Liver (tissue), 9 donors: ENCODE results near the gene BLACAT1. TPM values are rescaled to one million over a fixed set of nuclear protein-coding genes. Genes with fewer than 3 reads are reported as not detected.

Experiments
- DNase-seq: peaks from one replicate; pipeline ENCODE4 v3.0.0-alpha.2; 2017; ENCODE audit warnings: low spot score
- H3K27ac ChIP-seq, 2 donors: one replicate each; pipeline ENCODE4 v1.7.0; 2013; ENCODE audit warnings: inconsistent platforms in 2 of 2, low read length in 2 of 2, control low read depth in 1 of 2, low read depth in 1 of 2, mild to moderate bottlenecking in 1 of 2
- H3K27me3 ChIP-seq, 4 donors: one replicate each; pipeline versions ENCODE4 v1.6.1 to v1.7.0; 2013; ENCODE audit warnings: low read length in 3 of 4, inconsistent platforms in 1 of 4, mild to moderate bottlenecking in 1 of 4, moderate library complexity in 1 of 4; ENCODE audit not compliant: control insufficient read depth in 4 of 4, insufficient read depth in 4 of 4
- H3K36me3 ChIP-seq, 4 donors: one replicate each; pipeline versions ENCODE4 v1.6.1 to v1.7.0; 2013; ENCODE audit warnings: low read length in 3 of 4, mild to moderate bottlenecking in 3 of 4, low read depth in 1 of 4, moderate library complexity in 1 of 4; ENCODE audit not compliant: control insufficient read depth in 4 of 4, insufficient read depth in 3 of 4
- H3K4me1 ChIP-seq, 4 donors: one replicate each; pipeline versions ENCODE4 v1.6.1 to v1.7.0; 2013; ENCODE audit warnings: low read length in 3 of 4, mild to moderate bottlenecking in 3 of 4, moderate library complexity in 1 of 4; ENCODE audit not compliant: control insufficient read depth in 4 of 4, insufficient read depth in 4 of 4
- H3K4me3 ChIP-seq, 3 donors: one replicate each; pipeline versions ENCODE4 v1.6.1 to v1.7.0; 2013; ENCODE audit warnings: low read length in 3 of 3, control low read depth in 1 of 3, low read depth in 1 of 3, mild to moderate bottlenecking in 1 of 3
- H3K9ac ChIP-seq, 2 donors: one replicate each; pipeline ENCODE4 v1.7.0; 2013; ENCODE audit warnings: low read length in 2 of 2, mild to moderate bottlenecking in 2 of 2, moderate library complexity in 2 of 2, control low read depth in 1 of 2, low read depth in 1 of 2
- H3K9me3 ChIP-seq, 4 donors: one replicate each; pipeline versions ENCODE4 v1.6.1 to v1.7.0; 2013; ENCODE audit warnings: low read length in 3 of 4; ENCODE audit not compliant: control insufficient read depth in 4 of 4
- EGR1 ChIP-seq, 2 donors: IDR thresholded peaks; 2 replicates each; pipeline ENCODE4 v1.6.1; 2016 to 2018; ENCODE audit warnings: antibody characterized with exemption in 2 of 2, low read depth in 2 of 2
- FOXA1 ChIP-seq: IDR thresholded peaks from 2 replicates; pipeline ENCODE4 v1.6.1; 2016; ENCODE audit warnings: antibody characterized with exemption
- FOXA2 ChIP-seq: IDR thresholded peaks from 2 replicates; pipeline ENCODE4 v1.6.1; 2016; ENCODE audit warnings: antibody characterized with exemption
- GABPA ChIP-seq, 2 donors: IDR thresholded peaks in 1 of 2; conservative IDR thresholded peaks in 1 of 2; 2 replicates each; pipeline ENCODE4 v1.6.1; 2016; ENCODE audit warnings: antibody characterized with exemption in 2 of 2, mild to moderate bottlenecking in 1 of 2, moderate library complexity in 1 of 2
- HNF4A ChIP-seq, 2 donors: conservative IDR thresholded peaks; 2 replicates each; pipeline ENCODE4 v1.6.1; 2016; ENCODE audit warnings: antibody characterized with exemption in 2 of 2, mild to moderate bottlenecking in 2 of 2
- HNF4G ChIP-seq: IDR thresholded peaks from 2 replicates; pipeline ENCODE4 v1.6.1; 2016; ENCODE audit warnings: antibody characterized with exemption
- JUND ChIP-seq, 2 donors: IDR thresholded peaks; 2 replicates each; pipeline ENCODE4 v1.6.1; 2016; ENCODE audit warnings: antibody characterized with exemption in 2 of 2
- NR2F2 ChIP-seq: IDR thresholded peaks from 2 replicates; pipeline ENCODE4 v1.6.1; 2016; ENCODE audit warnings: antibody characterized with exemption
- RAD21 ChIP-seq, 2 donors: IDR thresholded peaks; 2 replicates each; pipeline ENCODE4 v1.6.1; 2016; ENCODE audit warnings: antibody characterized with exemption in 2 of 2, mild to moderate bottlenecking in 2 of 2
- RXRA ChIP-seq, 2 donors: IDR thresholded peaks; 2 replicates each; pipeline ENCODE4 v1.6.1; 2017 to 2018; ENCODE audit warnings: antibody characterized with exemption in 2 of 2, mild to moderate bottlenecking in 1 of 2
- SP1 ChIP-seq: IDR thresholded peaks from 2 replicates; pipeline ENCODE4 v1.6.1; 2018; ENCODE audit warnings: antibody characterized with exemption, mild to moderate bottlenecking
- TAF1 ChIP-seq: conservative IDR thresholded peaks from 2 replicates; pipeline ENCODE4 v1.6.1; 2016; ENCODE audit warnings: antibody characterized with exemption, mild to moderate bottlenecking
- YY1 ChIP-seq: IDR thresholded peaks from 2 replicates; pipeline ENCODE4 v1.6.1; 2016; ENCODE audit warnings: antibody characterized with exemption, mild to moderate bottlenecking
- WGBS: extraction: QIAGEN DNeasy Blood & Tissue Kit; methylation state at CpG from one replicate; pipeline ENCODE4 v1.1.7; 2013; 5-methylcytosine and 5-hydroxymethylcytosine counted together
- polyA plus RNA-seq, 2 donors: library from polyadenylated mRNA; stranded (reverse) in 1 of 2; unstranded in 1 of 2; fragments of 200-250 nt in 1 of 2; fragments of >200 nt in 1 of 2; fragmentation: Nextera tagmentation in 1 of 2; extraction: Ambion mirVana in 1 of 2; gene quantifications; one replicate each; pipeline versions ENCODE4 v1.2.1 to v1.2.3, GENCODE V29; 2013 to 2015
- total RNA-seq, 2 donors: library from RNA; depleted of rRNA; stranded (reverse); fragments of >200 nt; gene quantifications; one replicate each; pipeline ENCODE4 v1.2.3, GENCODE V29; 2014
- TF ChIP-seq, protein P1 (sequence below): IDR thresholded peaks from 2 replicates; pipeline ENCODE4 v1.6.1; 2016; ENCODE audit warnings: antibody characterized with exemption
- TF ChIP-seq, protein P2 (sequence below): IDR thresholded peaks from 2 replicates; pipeline ENCODE4 v1.6.1; 2016; ENCODE audit warnings: antibody characterized with exemption
- TF ChIP-seq, protein P3 (sequence below): IDR thresholded peaks from 2 replicates; pipeline ENCODE4 v1.6.1; 2016; ENCODE audit warnings: antibody characterized with exemption, mild to moderate bottlenecking
- TF ChIP-seq, protein P4 (sequence below): IDR thresholded peaks from 2 replicates; pipeline ENCODE4 v1.6.1; 2016; ENCODE audit warnings: antibody characterized with exemption
- TF ChIP-seq, protein P5 (sequence below): fragments of 150-350 bp; IDR thresholded peaks from 2 replicates; pipeline ENCODE4 v1.5.1; 2017; ENCODE audit warnings: improper control_type of control experiment, low read depth, low read length; ENCODE audit not compliant: missing input control
- donor health status: healthy.
- donor health status: healthy.
- donor health status: healthy.
- donor health status: healthy.
- donor health status: healthy.

Gene BLACAT1
- total and polyA plus RNA-seq, 4 donors, result not detected

DNA sequence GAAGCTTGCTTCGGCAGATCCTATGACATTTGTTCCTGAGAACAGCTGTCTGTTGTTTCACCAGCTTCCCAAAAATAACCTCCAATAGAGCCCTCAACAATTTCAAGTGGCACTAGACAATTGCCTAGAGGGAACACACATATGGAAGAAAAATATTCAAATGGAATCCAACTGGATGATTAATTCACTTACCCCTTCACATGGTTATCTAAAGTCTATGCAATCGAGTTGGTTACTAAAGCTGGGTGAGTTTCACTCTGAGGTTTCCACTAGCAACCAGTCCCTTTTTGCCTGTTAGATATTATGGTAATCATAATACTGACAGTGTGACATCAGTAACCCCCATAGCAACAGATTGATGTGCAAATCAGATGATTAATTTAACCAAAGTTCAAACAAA, 34.0 kb downstream of the BLACAT1 start, which contains the start of gene LEMD1:
LEMD1 (minus strand) TSS at position 259 of the 400 bp plus-strand sequence. CDS start 1,520 bp downstream, outside the sequence.
- H3K9ac ChIP-seq, result no peak within 1 kb of the TSS
- no peak for TF ChIP-seq HNF4A (conservative IDR thresholded peaks at IDR 0.05)
- TF ChIP-seq, protein P1, sequence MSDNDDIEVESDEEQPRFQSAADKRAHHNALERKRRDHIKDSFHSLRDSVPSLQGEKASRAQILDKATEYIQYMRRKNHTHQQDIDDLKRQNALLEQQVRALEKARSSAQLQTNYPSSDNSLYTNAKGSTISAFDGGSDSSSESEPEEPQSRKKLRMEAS, result no peak
- TF ChIP-seq, protein P2, sequence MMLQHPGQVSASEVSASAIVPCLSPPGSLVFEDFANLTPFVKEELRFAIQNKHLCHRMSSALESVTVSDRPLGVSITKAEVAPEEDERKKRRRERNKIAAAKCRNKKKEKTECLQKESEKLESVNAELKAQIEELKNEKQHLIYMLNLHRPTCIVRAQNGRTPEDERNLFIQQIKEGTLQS, result no peak
- no peak for TF ChIP-seq FOXA2
- TF ChIP-seq NR2F2, result no peak
- no peak for TF ChIP-seq EGR1 (IDR thresholded peaks at IDR 0.05; ENCODE audit: low read depth in 2 of 2)
- no peak for TF ChIP-seq HNF4G
- TF ChIP-seq SP1, result no peak
- TF ChIP-seq, protein P3, sequence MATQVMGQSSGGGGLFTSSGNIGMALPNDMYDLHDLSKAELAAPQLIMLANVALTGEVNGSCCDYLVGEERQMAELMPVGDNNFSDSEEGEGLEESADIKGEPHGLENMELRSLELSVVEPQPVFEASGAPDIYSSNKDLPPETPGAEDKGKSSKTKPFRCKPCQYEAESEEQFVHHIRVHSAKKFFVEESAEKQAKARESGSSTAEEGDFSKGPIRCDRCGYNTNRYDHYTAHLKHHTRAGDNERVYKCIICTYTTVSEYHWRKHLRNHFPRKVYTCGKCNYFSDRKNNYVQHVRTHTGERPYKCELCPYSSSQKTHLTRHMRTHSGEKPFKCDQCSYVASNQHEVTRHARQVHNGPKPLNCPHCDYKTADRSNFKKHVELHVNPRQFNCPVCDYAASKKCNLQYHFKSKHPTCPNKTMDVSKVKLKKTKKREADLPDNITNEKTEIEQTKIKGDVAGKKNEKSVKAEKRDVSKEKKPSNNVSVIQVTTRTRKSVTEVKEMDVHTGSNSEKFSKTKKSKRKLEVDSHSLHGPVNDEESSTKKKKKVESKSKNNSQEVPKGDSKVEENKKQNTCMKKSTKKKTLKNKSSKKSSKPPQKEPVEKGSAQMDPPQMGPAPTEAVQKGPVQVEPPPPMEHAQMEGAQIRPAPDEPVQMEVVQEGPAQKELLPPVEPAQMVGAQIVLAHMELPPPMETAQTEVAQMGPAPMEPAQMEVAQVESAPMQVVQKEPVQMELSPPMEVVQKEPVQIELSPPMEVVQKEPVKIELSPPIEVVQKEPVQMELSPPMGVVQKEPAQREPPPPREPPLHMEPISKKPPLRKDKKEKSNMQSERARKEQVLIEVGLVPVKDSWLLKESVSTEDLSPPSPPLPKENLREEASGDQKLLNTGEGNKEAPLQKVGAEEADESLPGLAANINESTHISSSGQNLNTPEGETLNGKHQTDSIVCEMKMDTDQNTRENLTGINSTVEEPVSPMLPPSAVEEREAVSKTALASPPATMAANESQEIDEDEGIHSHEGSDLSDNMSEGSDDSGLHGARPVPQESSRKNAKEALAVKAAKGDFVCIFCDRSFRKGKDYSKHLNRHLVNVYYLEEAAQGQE, result no peak
- no peak for TF ChIP-seq FOXA1
- TF ChIP-seq TAF1, result no peak
- TF ChIP-seq YY1, result no peak
- no peak for TF ChIP-seq GABPA (IDR thresholded peaks at IDR 0.05 in 1 of 2, conservative IDR thresholded peaks at IDR 0.05 in 1 of 2)
- no peak for TF ChIP-seq RAD21 (IDR thresholded peaks at IDR 0.05)
- TF ChIP-seq RXRA (IDR thresholded peaks at IDR 0.05), result no peak
- TF ChIP-seq, protein P4, sequence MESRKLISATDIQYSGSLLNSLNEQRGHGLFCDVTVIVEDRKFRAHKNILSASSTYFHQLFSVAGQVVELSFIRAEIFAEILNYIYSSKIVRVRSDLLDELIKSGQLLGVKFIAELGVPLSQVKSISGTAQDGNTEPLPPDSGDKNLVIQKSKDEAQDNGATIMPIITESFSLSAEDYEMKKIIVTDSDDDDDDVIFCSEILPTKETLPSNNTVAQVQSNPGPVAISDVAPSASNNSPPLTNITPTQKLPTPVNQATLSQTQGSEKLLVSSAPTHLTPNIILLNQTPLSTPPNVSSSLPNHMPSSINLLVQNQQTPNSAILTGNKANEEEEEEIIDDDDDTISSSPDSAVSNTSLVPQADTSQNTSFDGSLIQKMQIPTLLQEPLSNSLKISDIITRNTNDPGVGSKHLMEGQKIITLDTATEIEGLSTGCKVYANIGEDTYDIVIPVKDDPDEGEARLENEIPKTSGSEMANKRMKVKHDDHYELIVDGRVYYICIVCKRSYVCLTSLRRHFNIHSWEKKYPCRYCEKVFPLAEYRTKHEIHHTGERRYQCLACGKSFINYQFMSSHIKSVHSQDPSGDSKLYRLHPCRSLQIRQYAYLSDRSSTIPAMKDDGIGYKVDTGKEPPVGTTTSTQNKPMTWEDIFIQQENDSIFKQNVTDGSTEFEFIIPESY, result no peak
- no peaks in the 10 kb centered on the region for H3K36me3 ChIP-seq
- H3K4me3 ChIP-seq, result no peak within 1 kb of the TSS
- H3K27me3 ChIP-seq, result peaks cover 0 to 4% (median 2%) of the 10 kb centered on the region in 4 donors
- no peaks in the 10 kb centered on the region for H3K9me3 ChIP-seq
- no peak for DNase-seq
- no peaks in the 10 kb centered on the region for H3K4me1 ChIP-seq
- WGBS, result 58% methylated on average over 2 of the region's 2 CpGs
- no peak within 1 kb of the TSS for H3K27ac ChIP-seq

DNA sequence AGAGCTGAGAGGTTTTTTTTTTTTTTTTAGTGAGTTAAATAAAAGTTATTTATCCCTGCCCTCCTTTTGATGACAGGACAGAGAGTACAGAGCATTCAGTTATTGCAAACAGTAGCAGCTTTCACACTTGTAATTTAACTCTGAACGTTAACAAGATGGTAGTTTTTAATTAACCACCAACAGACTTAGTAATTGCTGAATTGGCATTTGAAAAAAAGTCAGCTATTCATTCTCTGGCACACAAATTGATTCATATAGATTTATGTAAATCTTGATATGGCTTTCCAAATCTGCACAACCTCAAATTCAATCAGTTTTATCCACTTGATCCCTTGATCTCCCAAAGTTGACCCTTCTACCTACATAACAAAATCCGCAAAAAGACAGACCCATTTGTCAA, 34.9 kb downstream of the BLACAT1 start:
- WGBS, result 70% methylated on average over 2 of the region's 2 CpGs
- H3K36me3 ChIP-seq, result no peaks in the 10 kb centered on the region
- H3K9ac ChIP-seq, result no peak overlapping the region
- peaks cover 0 to 4% (median 2%) of the 10 kb centered on the region in 4 donors for H3K27me3 ChIP-seq
- no peak overlapping the region for H3K27ac ChIP-seq
- TF ChIP-seq RXRA (IDR thresholded peaks at IDR 0.05), result no peak
- TF ChIP-seq HNF4G, result no peak
- TF ChIP-seq NR2F2, result no peak
- no peak for TF ChIP-seq GABPA (IDR thresholded peaks at IDR 0.05 in 1 of 2, conservative IDR thresholded peaks at IDR 0.05 in 1 of 2)
- TF ChIP-seq JUND (IDR thresholded peaks at IDR 0.05), result no peak
- TF ChIP-seq, protein P2, result no peak
- TF ChIP-seq, protein P5, sequence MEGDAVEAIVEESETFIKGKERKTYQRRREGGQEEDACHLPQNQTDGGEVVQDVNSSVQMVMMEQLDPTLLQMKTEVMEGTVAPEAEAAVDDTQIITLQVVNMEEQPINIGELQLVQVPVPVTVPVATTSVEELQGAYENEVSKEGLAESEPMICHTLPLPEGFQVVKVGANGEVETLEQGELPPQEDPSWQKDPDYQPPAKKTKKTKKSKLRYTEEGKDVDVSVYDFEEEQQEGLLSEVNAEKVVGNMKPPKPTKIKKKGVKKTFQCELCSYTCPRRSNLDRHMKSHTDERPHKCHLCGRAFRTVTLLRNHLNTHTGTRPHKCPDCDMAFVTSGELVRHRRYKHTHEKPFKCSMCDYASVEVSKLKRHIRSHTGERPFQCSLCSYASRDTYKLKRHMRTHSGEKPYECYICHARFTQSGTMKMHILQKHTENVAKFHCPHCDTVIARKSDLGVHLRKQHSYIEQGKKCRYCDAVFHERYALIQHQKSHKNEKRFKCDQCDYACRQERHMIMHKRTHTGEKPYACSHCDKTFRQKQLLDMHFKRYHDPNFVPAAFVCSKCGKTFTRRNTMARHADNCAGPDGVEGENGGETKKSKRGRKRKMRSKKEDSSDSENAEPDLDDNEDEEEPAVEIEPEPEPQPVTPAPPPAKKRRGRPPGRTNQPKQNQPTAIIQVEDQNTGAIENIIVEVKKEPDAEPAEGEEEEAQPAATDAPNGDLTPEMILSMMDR, result no peak
- TF ChIP-seq TAF1, result no peak
- TF ChIP-seq, protein P3, result no peak
- TF ChIP-seq, protein P1, result no peak
- no peak for TF ChIP-seq EGR1 (IDR thresholded peaks at IDR 0.05; ENCODE audit: low read depth in 2 of 2)
- no peak for TF ChIP-seq SP1
- no peak for TF ChIP-seq HNF4A (conservative IDR thresholded peaks at IDR 0.05)
- TF ChIP-seq RAD21 (IDR thresholded peaks at IDR 0.05), result no peak
- TF ChIP-seq FOXA1, result no peak
- no peak overlapping the region for H3K4me3 ChIP-seq
- H3K4me1 ChIP-seq, result no peaks in the 10 kb centered on the region
- H3K9me3 ChIP-seq, result no peaks in the 10 kb centered on the region
- no peak for DNase-seq
